Measurements from ENCODE around the gene CALHM4. TPM values are rescaled to one million over a fixed set of nuclear protein-coding genes. Genes with fewer than 3 reads are reported as not detected.
A peak's percentile ranks its signal among the peaks of the same experiment; 100 is the strongest.

The CALHM4 gene
- total RNA-seq, 1 donor from 2014 or later, result not detected

GRCh38 chr6:116571683-116572000 lies 18.1 kb downstream of the CALHM4 start:
- DNase-seq (ENCODE audit: low read depth), result no peak
- TF ChIP-seq CTCF (IDR thresholded peaks at IDR 0.05; ENCODE audit: insufficient read depth, low read length, poor library complexity, severe bottlenecking), result no peak
- Histone ChIP-seq H3K36me3 (ENCODE audit: control insufficient read depth, insufficient read depth, low read length) (no peaks in the 10 kb centered on the region), H3K27me3 (ENCODE audit: control insufficient read depth, insufficient read depth, low read length) (no peaks in the 10 kb centered on the region), H3K4me3 (ENCODE audit: low read depth, low read length) (peak overlapping the region; percentile 99)

GRCh38 chr6:116572162-116572561 lies 18.6 kb downstream of the CALHM4 start:
- TF ChIP-seq CTCF (IDR thresholded peaks at IDR 0.05; ENCODE audit: insufficient read depth, low read length, poor library complexity, severe bottlenecking), result no peak
- peak overlapping the region; percentile 99 for H3K4me3 ChIP-seq (ENCODE audit: low read depth, low read length)
- no peaks in the 10 kb centered on the region for H3K27me3 ChIP-seq (ENCODE audit: control insufficient read depth, insufficient read depth, low read length)
- no peak for DNase-seq (ENCODE audit: low read depth)
- H3K36me3 ChIP-seq (ENCODE audit: control insufficient read depth, insufficient read depth, low read length), result no peaks in the 10 kb centered on the region

GRCh38 chr6:116575227-116575626 lies 21.7 kb downstream of the CALHM4 start:
- H3K4me3 ChIP-seq (ENCODE audit: low read depth, low read length), result no peak overlapping the region
- no peaks in the 10 kb centered on the region for H3K27me3 ChIP-seq (ENCODE audit: control insufficient read depth, insufficient read depth, low read length)
- DNase-seq (ENCODE audit: low read depth), result no peak
- H3K36me3 ChIP-seq (ENCODE audit: control insufficient read depth, insufficient read depth, low read length), result no peaks in the 10 kb centered on the region
- no peak for TF ChIP-seq CTCF (IDR thresholded peaks at IDR 0.05; ENCODE audit: insufficient read depth, low read length, poor library complexity, severe bottlenecking)

GRCh38 chr6:116577486-116577885 lies 23.9 kb downstream of the CALHM4 start:
- Histone ChIP-seq H3K27me3 (ENCODE audit: control insufficient read depth, insufficient read depth, low read length) (no peaks in the 10 kb centered on the region), H3K4me3 (ENCODE audit: low read depth, low read length) (no peak overlapping the region), H3K36me3 (ENCODE audit: control insufficient read depth, insufficient read depth, low read length) (no peaks in the 10 kb centered on the region)
- TF ChIP-seq CTCF (IDR thresholded peaks at IDR 0.05; ENCODE audit: insufficient read depth, low read length, poor library complexity, severe bottlenecking), result no peak
- DNase-seq (ENCODE audit: low read depth), result no peak

DNA sequence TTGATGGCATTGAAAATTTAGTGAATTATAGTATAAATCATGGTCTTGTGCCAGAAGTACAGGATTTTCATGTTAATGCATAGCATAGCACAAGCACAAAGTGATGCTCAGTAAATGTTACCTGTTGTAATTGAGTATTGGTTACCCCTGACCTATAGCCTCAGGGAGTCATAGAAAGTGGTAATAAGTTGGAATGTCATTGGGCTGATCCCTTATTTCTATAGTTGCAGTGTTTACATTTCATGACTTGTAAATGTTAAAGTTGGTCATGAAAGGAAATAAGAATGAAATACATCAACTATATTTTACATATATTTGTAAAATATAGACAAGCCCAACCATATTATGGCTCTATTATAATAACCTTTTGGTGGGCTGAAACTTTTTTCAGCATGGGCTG lies 24.8 kb downstream of the CALHM4 start:
- TF ChIP-seq CTCF (IDR thresholded peaks at IDR 0.05; ENCODE audit: insufficient read depth, low read length, poor library complexity, severe bottlenecking), result no peak
- Histone ChIP-seq H3K4me3 (ENCODE audit: low read depth, low read length) (no peak overlapping the region), H3K27me3 (ENCODE audit: control insufficient read depth, insufficient read depth, low read length) (no peaks in the 10 kb centered on the region), H3K36me3 (ENCODE audit: control insufficient read depth, insufficient read depth, low read length) (no peaks in the 10 kb centered on the region)
- no peak for DNase-seq (ENCODE audit: low read depth)

DNA sequence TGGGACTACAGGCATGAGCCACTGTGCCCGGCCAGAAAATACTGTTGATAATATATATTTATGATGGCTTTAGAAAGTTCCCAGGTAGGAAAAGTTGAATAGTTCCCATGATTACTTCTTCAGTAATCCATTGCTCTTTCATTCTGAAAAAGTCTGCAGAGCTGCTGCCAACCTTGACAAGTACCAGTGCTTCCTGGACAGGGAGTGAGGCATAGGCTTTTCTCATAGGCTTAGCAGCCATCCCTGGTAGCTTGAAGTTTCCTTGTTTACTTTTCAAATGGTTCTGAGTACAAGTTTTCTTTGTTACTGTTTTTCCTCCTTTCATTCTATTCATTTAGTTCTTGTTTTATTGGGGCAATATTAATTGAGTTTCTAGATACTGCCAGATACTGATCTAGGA lies 25.6 kb downstream of the CALHM4 start:
- no peaks in the 10 kb centered on the region for H3K36me3 ChIP-seq (ENCODE audit: control insufficient read depth, insufficient read depth, low read length)
- H3K27me3 ChIP-seq (ENCODE audit: control insufficient read depth, insufficient read depth, low read length), result no peaks in the 10 kb centered on the region
- TF ChIP-seq CTCF (IDR thresholded peaks at IDR 0.05; ENCODE audit: insufficient read depth, low read length, poor library complexity, severe bottlenecking), result no peak
- no peak for DNase-seq (ENCODE audit: low read depth)
- no peak overlapping the region for H3K4me3 ChIP-seq (ENCODE audit: low read depth, low read length)
